GM12878 (cell line): ENCODE data around the gene RNF32. TPM values are rescaled to one million over a fixed set of nuclear protein-coding genes. Genes with fewer than 3 reads are reported as not detected.

Experiments used
- ATAC-seq: fragments of 200-7000 bp; cut with Tn5 transposase; 3 replicates; pipeline ENCODE4 v1.9.1; 2020; ENCODE audit warnings: mild to moderate bottlenecking, moderate library complexity
- BruUV-seq: library from RNA; stranded (reverse); fragments of 400-500 nt; replicated peaks from 2 replicates; lab custom pipeline; 2021; lab: Mats Ljungman, UMichigan
- CTCF ChIA-PET: fragments of 300-600 bp; sonication (Branson Sonifier 250); formaldehyde crosslinking; extraction: SDS; loops from one replicate; lab custom pipeline; 2021; ENCODE audit warnings: inconsistent platforms; lab: Yijun Ruan, JAX
- POLR2A ChIA-PET: fragments of 350-600 bp; formaldehyde crosslinking; extraction: SDS; loops from one replicate; lab custom pipeline; 2021; ENCODE audit warnings: inconsistent platforms; lab: Charles Lee
- RAD21 ChIA-PET: fragments of 300-600 bp; sonication (Branson Sonifier 250); formaldehyde crosslinking; loops from one replicate; lab custom pipeline; 2023; ENCODE audit warnings: antibody characterized with exemption; ENCODE audit not compliant: unreplicated experiment; lab: Charles Lee
- SMC1A ChIA-PET: fragments of 300-600 bp; sonication (Branson Sonifier 250); formaldehyde crosslinking; loops from one replicate; lab custom pipeline; 2023; ENCODE audit not compliant: unreplicated experiment, uncharacterized antibody; lab: Charles Lee
- DNase-seq: peaks from one replicate; pipeline ENCODE4 v3.0.0-alpha.2; 2011; ENCODE audit warnings: low read depth, low spot score
- FAIRE-seq: peaks from 3 replicates; lab custom pipeline; 2011; peaks lifted over from hg19 to GRCh38; lab: Jason Lieb, UNC
- H2AFZ ChIP-seq: 2 replicates; pipeline ENCODE4 v1.6.0; 2011; ENCODE audit warnings: low read depth, low read length, control low read depth; ENCODE audit not compliant: control insufficient read depth
- H3K27ac ChIP-seq: 2 replicates; pipeline ENCODE4 v1.5.1; 2011; ENCODE audit warnings: control low read depth; ENCODE audit not compliant: control insufficient read depth, insufficient read depth
- H3K27me3 ChIP-seq, 2 experiments: replicated peaks in 1 of 2; 2 replicates each; pipeline versions ENCODE4 v1.6.0 to v1.6.1; 2011; ENCODE audit warnings: low read length in 1 of 2; ENCODE audit not compliant: control insufficient read depth in 2 of 2, insufficient read depth in 2 of 2
- H3K36me3 ChIP-seq, 2 experiments: 2 replicates each; pipeline ENCODE4 v1.5.1; 2011; ENCODE audit warnings: low read length in 1 of 2; ENCODE audit not compliant: control insufficient read depth in 2 of 2, insufficient read depth in 2 of 2
- H3K4me1 ChIP-seq: 2 replicates; pipeline ENCODE4 v1.6.1; 2011; ENCODE audit warnings: mild to moderate bottlenecking, low read length, moderate library complexity, mixed read lengths; ENCODE audit not compliant: control insufficient read depth, insufficient read depth
- H3K4me2 ChIP-seq: 2 replicates; pipeline ENCODE4 v1.6.0; 2011; ENCODE audit warnings: control low read depth; ENCODE audit not compliant: control insufficient read depth, insufficient read depth
- H3K4me3 ChIP-seq: fragments of 200-600 bp; sonication (generic); 2 replicates; pipeline ENCODE4 v1.5.1; 2016
- H3K79me2 ChIP-seq: 2 replicates; pipeline ENCODE4 v1.6.0; 2011; ENCODE audit warnings: low read length; ENCODE audit not compliant: control insufficient read depth, insufficient read depth
- H3K9ac ChIP-seq: 2 replicates; pipeline ENCODE4 v1.8.0; 2011; ENCODE audit warnings: low read length, control low read depth, mixed read lengths; ENCODE audit not compliant: control insufficient read depth, insufficient read depth
- H3K9me3 ChIP-seq: replicated peaks from 3 replicates; pipeline ENCODE4 v1.5.1; 2011; ENCODE audit warnings: mild to moderate bottlenecking, low read length; ENCODE audit not compliant: control insufficient read depth, insufficient read depth
- H4K20me1 ChIP-seq: 2 replicates; pipeline ENCODE4 v1.6.0; 2011; ENCODE audit not compliant: control insufficient read depth, insufficient read depth
- ESRRA ChIP-seq: IDR thresholded peaks from 2 replicates; pipeline ENCODE4 v1.6.1; 2012; ENCODE audit warnings: mild to moderate bottlenecking, low read length, improper control_type of control experiment
- FOXK2 ChIP-seq: fragments of 450-650 bp; IDR thresholded peaks from 2 replicates; pipeline ENCODE4 v1.6.1; 2017; ENCODE audit warnings: mild to moderate bottlenecking, moderate library complexity
- HDAC6 ChIP-seq: fragments of 200-600 bp; sonication (generic); IDR thresholded peaks from one replicate; pipeline ENCODE4 v1.8.0; 2017; ENCODE audit warnings: antibody characterized with exemption; ENCODE audit not compliant: unreplicated experiment
- KAT2A ChIP-seq: conservative IDR thresholded peaks from 2 replicates; pipeline ENCODE4 v1.6.1; 2011; ENCODE audit warnings: low read depth, low read length; ENCODE audit not compliant: control insufficient read depth
- KLF5 ChIP-seq: fragments of 450-650 bp; IDR thresholded peaks from 2 replicates; pipeline ENCODE4 v1.6.1; 2014; ENCODE audit warnings: mild to moderate bottlenecking; ENCODE audit not compliant: partially characterized antibody
- MEF2A ChIP-seq: IDR thresholded peaks from 2 replicates; pipeline ENCODE4 v1.6.1; 2011; ENCODE audit warnings: low read depth, mild to moderate bottlenecking, low read length, moderate library complexity; ENCODE audit not compliant: insufficient read depth
- MLLT1 ChIP-seq: fragments of 450-650 bp; IDR thresholded peaks from 2 replicates; pipeline ENCODE4 v1.6.1; 2016; ENCODE audit warnings: mild to moderate bottlenecking
- NBN ChIP-seq: fragments of 450-650 bp; IDR thresholded peaks from 2 replicates; pipeline ENCODE4 v1.6.1; 2016
- PAX5 ChIP-seq: IDR thresholded peaks from 2 replicates; pipeline ENCODE4 v1.6.1; 2011; ENCODE audit warnings: low read depth, low read length, borderline replicate concordance
- SMAD5 ChIP-seq: IDR thresholded peaks from 2 replicates; pipeline ENCODE4 v1.6.1; 2016; ENCODE audit warnings: antibody characterized with exemption, low read depth
- SUPT20H ChIP-seq: IDR thresholded peaks from 2 replicates; pipeline ENCODE4 v1.6.1; 2011; ENCODE audit warnings: low read depth, mild to moderate bottlenecking, low read length, moderate library complexity, borderline replicate concordance; ENCODE audit not compliant: control insufficient read depth
- TAF1 ChIP-seq: IDR thresholded peaks from 2 replicates; pipeline ENCODE4 v1.6.1; 2011; ENCODE audit warnings: mild to moderate bottlenecking, low read depth, low read length, borderline replicate concordance
- ZBTB40 ChIP-seq: fragments of 450-650 bp; IDR thresholded peaks from 2 replicates; pipeline ENCODE4 v1.6.1; 2016; ENCODE audit warnings: mild to moderate bottlenecking, moderate library complexity, borderline replicate concordance
- WGBS: methylation state at CpG from one replicate; pipeline ENCODE4 v1.1.6; 2016; ENCODE audit warnings: low lambda C conversion rate; ENCODE audit not compliant: insufficient replicate concordance, insufficient coverage; ENCODE audit errors: missing lambda C conversion rate; 5-methylcytosine and 5-hydroxymethylcytosine counted together
- in situ Hi-C: fragments of 300-500 bp; cut with MboI; formaldehyde crosslinking; loops from 9 replicates; pipeline ENCODE4 v1.14.3; 2018; ENCODE audit warnings: mixed read lengths
- intact Hi-C: fragments of 100-400 bp; cut with micrococcal nuclease; formaldehyde crosslinking; loops from one replicate; pipeline ENCODE4 v1.14.2; 2022; ENCODE audit not compliant: unreplicated experiment
- polyA plus RNA-seq, 11 experiments: library from polyadenylated mRNA; depleted of rRNA in 4 of 11; unstranded in 6 of 11; stranded (reverse) in 5 of 11; fragments of >200 nt; fragmentation: Nextera tagmentation in 4 of 11; fragmentation: Illumina TruSeq in 1 of 11; extraction: Ambion mirVana in 4 of 11; extraction: Trizol in 1 of 11; gene quantifications; 1 replicate in 1 of 11; 2 replicates in 10 of 11; pipeline versions ENCODE4 v1.2.1 to v1.2.3, GENCODE V29; 2011 to 2016; ENCODE audit warnings: inconsistent platforms in 2 of 11, missing spikeins in 2 of 11, low read depth in 1 of 11
- total RNA-seq, 4 experiments: library from RNA; depleted of rRNA in 3 of 4; stranded (reverse); fragments of >200 nt in 3 of 4; fragmentation: Illumina TruSeq in 1 of 4; extraction: Trizol in 1 of 4; gene quantifications; 2 replicates each; pipeline versions ENCODE4 v1.2.1 to v1.2.3, GENCODE V29; 2013 to 2021

RNF32 gene
- total and polyA plus RNA-seq, 10 of the 15 experiments (the other 5 are each of a cell fraction or from before 2014, with no cell fraction given): 2.5 to 7.2 (median 3.7) TPM

- ChIA-PET SMC1A (interaction anchor here (0.9 to 1.5 kb wide), 2 partner anchors 9 to 18 kb away, joined by 3 to 4 read pairs; no protein-coding TSS in a partner anchor), RAD21 (no interaction called here), CTCF (interaction anchor here (1.3 kb wide), 1 partner anchor 16 kb away, joined by 5 read pairs; no protein-coding TSS in a partner anchor), POLR2A (interaction anchor here (1.4 kb wide), 1 partner anchor 26 kb away, joined by 3 read pairs; the partner anchor contains the start of gene RNF32)
- Histone ChIP-seq H2AFZ (no peak overlapping the region), H3K4me2 (no peak overlapping the region), H4K20me1 (no peaks in the 10 kb centered on the region), H3K9ac (no peak overlapping the region), H3K36me3 (no peaks in the 10 kb centered on the region), H3K4me3 (no peak overlapping the region), H3K9me3 (no peaks in the 10 kb centered on the region), H3K4me1 (peaks cover 3% of the 10 kb centered on the region), H3K27ac (no peak overlapping the region), H3K27me3 (no peaks in the 10 kb centered on the region), H3K79me2 (no peaks in the 10 kb centered on the region)
- no TSS peak for BruUV-seq
- FAIRE-seq: no peak
- ATAC-seq: no peak
- in situ Hi-C loops (no loop called here), intact Hi-C loops (loop anchor here (5.0 kb wide), 1 partner anchor 67 kb away; no protein-coding TSS in a partner anchor)
- 77% methylated on average over 19 of the region's 19 CpGs for WGBS
- TF ChIP-seq SUPT20H: no peak
- TF ChIP-seq NBN: no peak
- no peak for TF ChIP-seq HDAC6
- no peak for TF ChIP-seq KLF5
- no peak for TF ChIP-seq ESRRA
- no peak for TF ChIP-seq SMAD5
- TF ChIP-seq KAT2A: no peak
- TF ChIP-seq FOXK2: no peak
- TF ChIP-seq PAX5: no peak
- no peak for TF ChIP-seq TAF1
- TF ChIP-seq MLLT1: no peak
- no peak for TF ChIP-seq ZBTB40
- TF ChIP-seq MEF2A: no peak
- no peak for DNase-seq
These were observed 25.9 kb upstream of the RNF32 start for GRCh38 chr7:156614434-156615264.
